ENCODE measurements around the gene ZNF654. TPM values are rescaled to one million over a fixed set of nuclear protein-coding genes. Genes with fewer than 3 reads are reported as not detected.

The ZNF654 gene
- total RNA-seq, 1 donor, result 20.7 TPM

DNA sequence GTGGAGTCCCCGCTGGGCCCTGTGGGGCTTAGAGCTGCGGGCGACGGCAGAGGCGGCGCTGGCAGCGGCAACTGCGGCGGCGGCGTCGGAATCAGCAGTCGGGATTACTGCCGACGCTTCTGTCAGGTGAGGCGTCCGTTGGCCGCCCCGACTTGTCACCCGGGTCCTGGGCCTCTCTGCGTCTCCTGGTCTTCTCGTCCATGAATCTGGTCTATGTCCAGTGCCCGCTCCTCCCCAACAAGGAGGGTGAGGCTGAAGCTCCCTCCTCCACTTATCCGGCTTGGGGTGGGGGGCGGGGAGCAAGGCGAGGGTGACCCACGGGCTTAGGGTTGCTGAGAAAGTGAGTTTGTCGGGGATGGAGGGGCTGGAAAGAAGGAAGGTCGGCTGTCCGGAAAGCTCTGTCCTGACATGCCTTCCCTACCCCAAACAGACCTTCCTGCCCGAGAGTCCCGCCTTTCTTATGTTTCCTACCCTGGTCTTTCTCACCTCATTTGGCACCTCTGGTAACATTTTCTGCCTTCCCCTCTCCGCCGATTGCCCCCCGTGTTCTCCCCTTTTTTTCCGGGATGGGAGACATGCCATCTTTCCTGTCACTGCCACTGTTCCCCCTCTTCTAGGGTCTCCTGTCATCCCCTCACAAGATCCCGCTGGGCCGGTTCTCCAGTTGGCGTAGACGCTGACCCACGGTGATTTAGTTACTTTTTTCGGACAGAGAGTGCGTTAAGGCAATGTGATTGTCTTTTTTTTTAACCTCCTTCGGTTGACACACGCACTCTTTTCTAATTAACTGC lies 520 bp downstream of the ZNF654 start:
- peak; percentile 14 for DNase-seq (ENCODE audit: low read depth)
- peak overlapping the region; percentile 94 for H3K4me3 ChIP-seq (ENCODE audit: low read depth, low read length)
- TF ChIP-seq, protein P1, sequence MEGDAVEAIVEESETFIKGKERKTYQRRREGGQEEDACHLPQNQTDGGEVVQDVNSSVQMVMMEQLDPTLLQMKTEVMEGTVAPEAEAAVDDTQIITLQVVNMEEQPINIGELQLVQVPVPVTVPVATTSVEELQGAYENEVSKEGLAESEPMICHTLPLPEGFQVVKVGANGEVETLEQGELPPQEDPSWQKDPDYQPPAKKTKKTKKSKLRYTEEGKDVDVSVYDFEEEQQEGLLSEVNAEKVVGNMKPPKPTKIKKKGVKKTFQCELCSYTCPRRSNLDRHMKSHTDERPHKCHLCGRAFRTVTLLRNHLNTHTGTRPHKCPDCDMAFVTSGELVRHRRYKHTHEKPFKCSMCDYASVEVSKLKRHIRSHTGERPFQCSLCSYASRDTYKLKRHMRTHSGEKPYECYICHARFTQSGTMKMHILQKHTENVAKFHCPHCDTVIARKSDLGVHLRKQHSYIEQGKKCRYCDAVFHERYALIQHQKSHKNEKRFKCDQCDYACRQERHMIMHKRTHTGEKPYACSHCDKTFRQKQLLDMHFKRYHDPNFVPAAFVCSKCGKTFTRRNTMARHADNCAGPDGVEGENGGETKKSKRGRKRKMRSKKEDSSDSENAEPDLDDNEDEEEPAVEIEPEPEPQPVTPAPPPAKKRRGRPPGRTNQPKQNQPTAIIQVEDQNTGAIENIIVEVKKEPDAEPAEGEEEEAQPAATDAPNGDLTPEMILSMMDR (IDR thresholded peaks at IDR 0.05; ENCODE audit: insufficient read depth, low read depth, low read length), result no peak

DNA sequence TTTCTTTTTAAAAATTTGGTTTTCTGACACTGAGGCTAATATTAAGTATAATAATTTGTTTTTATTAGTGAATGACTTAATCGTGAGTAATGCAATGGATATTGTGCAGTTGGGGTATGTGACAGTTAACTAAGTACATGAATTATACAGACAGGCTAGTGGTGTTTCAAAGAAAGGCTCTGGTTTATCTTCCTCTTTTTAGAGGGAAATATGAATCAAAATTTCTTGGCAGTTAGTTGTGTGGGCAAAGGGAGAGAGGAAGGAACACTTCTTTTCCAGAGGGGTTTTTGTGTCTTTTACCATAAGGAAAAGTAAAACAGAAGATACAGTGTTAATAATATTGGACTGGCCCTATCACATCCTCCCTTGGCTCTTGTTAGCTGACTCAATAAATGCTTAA lies 2.7 kb downstream of the ZNF654 start:
- peak; percentile 9 for DNase-seq (ENCODE audit: low read depth)
- TF ChIP-seq, protein P1 (IDR thresholded peaks at IDR 0.05; ENCODE audit: insufficient read depth, low read depth, low read length), result no peak
- no peak overlapping the region for H3K4me3 ChIP-seq (ENCODE audit: low read depth, low read length)

DNA sequence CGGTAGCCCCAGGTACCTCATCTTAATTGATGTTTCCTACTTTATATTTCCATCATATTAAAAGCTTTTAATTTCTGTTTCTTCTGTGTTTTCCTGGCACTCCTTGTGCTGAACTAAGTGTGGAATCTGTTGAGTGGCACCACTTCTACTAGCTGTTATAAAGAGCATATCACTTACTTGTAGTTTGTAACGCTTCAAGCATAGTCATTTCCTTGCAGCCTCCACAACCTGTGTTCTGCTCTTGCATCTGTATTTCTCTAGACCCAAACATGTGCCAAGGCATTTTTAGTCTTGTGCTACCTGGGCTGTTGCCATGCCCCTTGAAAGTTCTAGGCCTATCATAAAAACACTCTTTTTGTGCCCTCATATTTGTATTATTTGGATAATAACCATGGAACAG lies 16.0 kb downstream of the ZNF654 start:
- no peak overlapping the region for H3K4me3 ChIP-seq (ENCODE audit: low read depth, low read length)
- no peak for DNase-seq (ENCODE audit: low read depth)
- TF ChIP-seq, protein P1 (IDR thresholded peaks at IDR 0.05; ENCODE audit: insufficient read depth, low read depth, low read length), result no peak

DNA sequence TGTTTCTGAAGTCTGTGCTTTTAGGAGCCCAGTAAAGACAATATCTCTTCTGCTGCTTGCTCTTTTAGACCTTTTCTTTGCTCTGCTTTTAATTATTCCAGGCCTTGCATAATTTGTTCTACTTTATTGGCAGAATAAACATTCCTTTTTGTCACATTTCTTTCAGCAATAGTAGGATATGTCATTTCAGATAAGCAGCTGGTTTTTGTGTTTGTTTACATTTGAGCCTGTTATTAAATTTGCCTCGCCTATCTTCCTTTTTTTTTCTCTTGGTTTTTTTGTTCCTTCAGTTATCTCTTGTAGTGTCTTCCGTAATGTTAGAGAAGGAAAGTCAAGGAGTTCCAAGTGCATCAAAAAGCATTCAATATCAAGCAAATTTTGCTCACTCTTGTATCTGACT lies 16.4 kb downstream of the ZNF654 start:
- TF ChIP-seq, protein P1 (IDR thresholded peaks at IDR 0.05; ENCODE audit: insufficient read depth, low read depth, low read length), result no peak
- peak; percentile 10 for DNase-seq (ENCODE audit: low read depth)
- no peak overlapping the region for H3K4me3 ChIP-seq (ENCODE audit: low read depth, low read length)

DNA sequence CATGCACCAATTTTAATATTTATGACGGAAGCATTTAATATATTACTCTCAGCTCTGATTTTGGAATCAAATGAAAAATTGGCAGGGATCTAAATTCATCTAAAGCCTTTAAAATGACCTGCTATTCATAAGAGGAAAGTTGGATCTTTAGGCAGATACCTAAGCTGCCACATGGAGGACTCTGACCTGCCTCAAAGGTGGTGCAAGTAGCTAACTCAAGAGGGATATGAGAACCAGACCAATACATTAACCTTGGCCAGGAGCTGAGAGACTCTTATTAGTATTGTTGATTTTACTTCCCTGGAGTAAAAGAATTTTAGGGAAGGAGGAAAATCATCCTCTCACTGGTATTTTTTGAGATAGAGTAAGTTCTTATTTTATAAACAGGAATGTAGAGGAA lies 17.7 kb downstream of the ZNF654 start:
- TF ChIP-seq, protein P1 (IDR thresholded peaks at IDR 0.05; ENCODE audit: insufficient read depth, low read depth, low read length), result no peak
- no peak overlapping the region for H3K4me3 ChIP-seq (ENCODE audit: low read depth, low read length)
- no peak for DNase-seq (ENCODE audit: low read depth)

DNA sequence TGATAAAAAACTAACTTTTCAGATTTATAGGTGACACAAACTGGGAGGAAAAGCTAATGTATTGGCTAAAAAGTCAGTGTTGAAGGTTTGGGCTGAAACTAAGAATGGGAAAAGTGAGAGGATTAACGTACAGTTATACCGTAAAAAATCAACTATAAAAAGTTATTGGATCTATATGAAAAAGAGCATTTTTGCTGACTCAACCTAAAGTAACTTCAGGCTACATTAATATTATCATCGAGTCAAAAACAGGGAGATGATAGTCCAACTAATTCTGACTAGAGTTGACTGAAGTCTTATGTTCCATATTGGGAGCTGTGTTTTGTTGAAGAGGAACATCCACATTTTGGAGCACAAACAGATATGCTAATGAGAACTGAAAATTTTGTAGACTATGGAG lies 19.9 kb downstream of the ZNF654 start:
- no peak for DNase-seq (ENCODE audit: low read depth)
- TF ChIP-seq, protein P1 (IDR thresholded peaks at IDR 0.05; ENCODE audit: insufficient read depth, low read depth, low read length), result no peak
- no peak overlapping the region for H3K4me3 ChIP-seq (ENCODE audit: low read depth, low read length)

DNA sequence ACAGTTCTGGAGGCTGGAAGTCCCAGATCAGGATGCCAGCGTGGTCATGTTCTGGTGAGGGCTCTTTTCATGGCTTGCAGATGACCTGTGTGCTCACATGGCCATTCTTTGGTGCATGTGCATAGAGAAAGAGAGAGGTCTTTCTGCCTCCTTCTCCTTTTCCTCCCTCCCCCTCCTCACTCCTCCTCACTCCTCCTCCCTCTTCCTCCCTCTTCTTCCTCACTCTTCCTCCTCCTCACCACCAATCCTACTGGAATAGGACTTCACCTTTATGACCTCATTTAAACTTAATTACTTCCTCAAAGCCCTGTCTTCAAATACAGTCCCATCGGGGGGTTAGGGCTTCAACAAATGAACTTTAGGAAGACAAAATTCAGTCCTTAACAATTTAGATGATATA lies 23.8 kb downstream of the ZNF654 start:
- no peak overlapping the region for H3K4me3 ChIP-seq (ENCODE audit: low read depth, low read length)
- TF ChIP-seq, protein P1 (IDR thresholded peaks at IDR 0.05; ENCODE audit: insufficient read depth, low read depth, low read length), result no peak

More for the DNA sequence above, 23.8 kb downstream of the ZNF654 start:
- no peak for DNase-seq (ENCODE audit: low read depth)

Measured in fibroblast of villous mesenchyme (primary cell).